H9 (cell line): Measurements from ENCODE around the gene NCOR2. TPM values are rescaled to one million over a fixed set of nuclear protein-coding genes. Genes with fewer than 3 reads are reported as not detected.

Experiments used
- DNase-seq: peaks from one replicate; pipeline ENCODE4 v3.0.0-alpha.2; 2017
- H2AFZ ChIP-seq: one replicate; pipeline ENCODE4 v1.6.1; 2013; ENCODE audit warnings: mild to moderate bottlenecking, low read length, control low read depth, moderate library complexity
- H2AK5ac ChIP-seq: 2 replicates; pipeline ENCODE4 v1.6.1; 2013; ENCODE audit warnings: low read length, control low read depth, mixed read lengths; ENCODE audit not compliant: insufficient read length
- H2BK120ac ChIP-seq: one replicate; pipeline ENCODE4 v1.6.1; 2013; ENCODE audit warnings: low read depth, mild to moderate bottlenecking, low read length, control low read depth, inconsistent platforms; ENCODE audit not compliant: poor library complexity, severe bottlenecking
- H2BK12ac ChIP-seq: 2 replicates; pipeline ENCODE4 v1.6.1; 2013; ENCODE audit warnings: low read length, control low read depth, mixed read lengths, low read depth; ENCODE audit not compliant: insufficient read length
- H2BK15ac ChIP-seq: 2 replicates; pipeline ENCODE4 v1.6.1; 2013; ENCODE audit warnings: low read depth, low read length, control low read depth
- H2BK20ac ChIP-seq: one replicate; pipeline ENCODE4 v1.6.1; 2013; ENCODE audit warnings: low read depth, mild to moderate bottlenecking, low read length, control low read depth, inconsistent platforms; ENCODE audit not compliant: poor library complexity, severe bottlenecking
- H2BK5ac ChIP-seq: 2 replicates; pipeline ENCODE4 v1.6.1; 2013; ENCODE audit warnings: low read length, control low read depth, mixed read lengths; ENCODE audit not compliant: insufficient read length
- H3K14ac ChIP-seq: 2 replicates; pipeline ENCODE4 v1.6.1; 2013; ENCODE audit warnings: low read length, control low read depth; ENCODE audit not compliant: insufficient read depth
- H3K18ac ChIP-seq: 2 replicates; pipeline ENCODE4 v1.6.1; 2013; ENCODE audit warnings: low read depth, mild to moderate bottlenecking, mixed read lengths, low read length, control low read depth; ENCODE audit not compliant: insufficient read length
- H3K23ac ChIP-seq: 2 replicates; pipeline ENCODE4 v1.6.1; 2013; ENCODE audit warnings: low read length, control low read depth, mixed read lengths, low read depth; ENCODE audit not compliant: insufficient read length
- H3K23me2 ChIP-seq: 2 replicates; pipeline ENCODE4 v1.6.1; 2013; ENCODE audit warnings: low read depth, mild to moderate bottlenecking, mixed read lengths, low read length, control low read depth; ENCODE audit not compliant: insufficient read length, poor library complexity, severe bottlenecking
- H3K27ac ChIP-seq: 2 replicates; pipeline ENCODE4 v1.5.1; 2013; ENCODE audit warnings: low read length, control low read depth, mixed read lengths, low read depth; ENCODE audit not compliant: insufficient read length
- H3K27me3 ChIP-seq: 2 replicates; pipeline ENCODE4 v1.6.1; 2013; ENCODE audit warnings: low read length, control low read depth, inconsistent platforms; ENCODE audit not compliant: insufficient read depth
- H3K4ac ChIP-seq: 2 replicates; pipeline ENCODE4 v1.6.1; 2013; ENCODE audit warnings: low read depth, mild to moderate bottlenecking, control low read depth, inconsistent platforms, low read length, moderate library complexity
- H3K4me1 ChIP-seq: 2 replicates; pipeline ENCODE4 v1.6.1; 2013; ENCODE audit warnings: low read length, control low read depth, inconsistent platforms; ENCODE audit not compliant: insufficient read depth
- H3K4me2 ChIP-seq: 2 replicates; pipeline ENCODE4 v1.6.1; 2013; ENCODE audit warnings: low read length, control low read depth, mixed read lengths; ENCODE audit not compliant: insufficient read length, insufficient read depth
- H3K56ac ChIP-seq: 2 replicates; pipeline ENCODE4 v1.6.1; 2013; ENCODE audit warnings: low read depth, mild to moderate bottlenecking, mixed read lengths, low read length, control low read depth; ENCODE audit not compliant: insufficient read length
- H3K79me1 ChIP-seq: 2 replicates; pipeline ENCODE4 v1.6.1; 2013; ENCODE audit warnings: low read depth, mild to moderate bottlenecking, moderate library complexity, low read length, control low read depth, inconsistent platforms; ENCODE audit not compliant: insufficient read depth, poor library complexity, severe bottlenecking
- H3K79me2 ChIP-seq: 2 replicates; pipeline ENCODE4 v1.6.1; 2013; ENCODE audit warnings: low read length, control low read depth, inconsistent platforms; ENCODE audit not compliant: insufficient read depth
- H3K9ac ChIP-seq: 2 replicates; pipeline ENCODE4 v1.6.1; 2013; ENCODE audit warnings: low read length, control low read depth, mixed read lengths; ENCODE audit not compliant: insufficient read length; ENCODE audit errors: extremely low read depth
- H3K9me3 ChIP-seq: one replicate; pipeline ENCODE4 v1.6.1; 2013; ENCODE audit warnings: low read depth, low read length, inconsistent platforms; ENCODE audit not compliant: control insufficient read depth
- H3T11ph ChIP-seq: one replicate; pipeline ENCODE4 v1.6.1; 2013; ENCODE audit warnings: mild to moderate bottlenecking, low read length, control low read depth, inconsistent platforms
- H4K20me1 ChIP-seq: one replicate; pipeline ENCODE4 v1.6.1; 2013; ENCODE audit not compliant: control insufficient read depth, insufficient read length, insufficient read depth
- H4K5ac ChIP-seq: 2 replicates; pipeline ENCODE4 v1.6.1; 2013; ENCODE audit warnings: low read depth, mild to moderate bottlenecking, mixed read lengths, low read length, control low read depth; ENCODE audit not compliant: insufficient read length
- H4K8ac ChIP-seq: replicated peaks from 2 replicates; pipeline ENCODE4 v1.6.1; 2013; ENCODE audit warnings: low read length, control low read depth, mixed read lengths, low read depth; ENCODE audit not compliant: insufficient read length
- H4K91ac ChIP-seq: 2 replicates; pipeline ENCODE4 v1.6.1; 2013; ENCODE audit warnings: low read depth, mild to moderate bottlenecking, moderate library complexity, mixed read lengths, low read length, control low read depth; ENCODE audit not compliant: insufficient read length
- H3K27ac Mint-ChIP-seq, 3 experiments: 2 replicates in 2 of 3; 3 replicates in 1 of 3; pipeline ENCODE4 v1.8.0; 2020 to 2021; ENCODE audit warnings: mixed read lengths in 3 of 3, mild to moderate bottlenecking in 1 of 3, moderate library complexity in 1 of 3
- H3K27me3 Mint-ChIP-seq: 2 replicates; pipeline ENCODE4 v1.8.0; 2021; ENCODE audit warnings: low read depth, mild to moderate bottlenecking, moderate library complexity, mixed read lengths
- H3K36me3 Mint-ChIP-seq, 3 experiments: 2 replicates in 2 of 3; 3 replicates in 1 of 3; pipeline ENCODE4 v1.8.0; 2020 to 2021; ENCODE audit warnings: low read depth in 3 of 3, mixed read lengths in 3 of 3; ENCODE audit not compliant: insufficient read depth in 1 of 3
- H3K4me1 Mint-ChIP-seq, 2 experiments: 2 replicates each; pipeline ENCODE4 v1.8.0; 2020; ENCODE audit warnings: mixed read lengths in 2 of 2
- H3K4me3 Mint-ChIP-seq, 2 experiments: 2 replicates in 1 of 2; 3 replicates in 1 of 2; pipeline ENCODE4 v1.8.0; 2020 to 2021; ENCODE audit warnings: mild to moderate bottlenecking in 2 of 2, mixed read lengths in 2 of 2, moderate library complexity in 1 of 2
- H3K9me3 Mint-ChIP-seq, 2 experiments: 2 replicates in 1 of 2; 3 replicates in 1 of 2; pipeline ENCODE4 v1.8.0; 2020; ENCODE audit warnings: mild to moderate bottlenecking in 2 of 2, mixed read lengths in 2 of 2, moderate library complexity in 1 of 2
- CTCF ChIP-seq: fragments of 200-600 bp; sonication (generic); conservative IDR thresholded peaks from 3 replicates; pipeline ENCODE4 v1.8.0; 2021; ENCODE audit warnings: antibody characterized with exemption, mild to moderate bottlenecking
- WGBS: extraction: QIAGEN DNeasy Blood & Tissue Kit; methylation state at CpG from one replicate; pipeline ENCODE4 v1.1.7; 2013; ENCODE audit warnings: missing lambda C conversion rate, low lambda C conversion rate, mixed read lengths; ENCODE audit not compliant: insufficient read length; ENCODE audit errors: extremely low coverage; 5-methylcytosine and 5-hydroxymethylcytosine counted together
- total RNA-seq: library from RNA; stranded (reverse); gene quantifications from 2 replicates; pipeline ENCODE4 v1.2.1, GENCODE V29; 2021

The NCOR2 gene
- total RNA-seq, 1 experiment from 2014 or later: 226 TPM

- Histone ChIP-seq H4K5ac (no peak overlapping the region), H3K4me2 (peak overlapping the region; percentile 93), H2BK120ac (no peak overlapping the region), H3K27ac (no peak overlapping the region), H3K56ac (no peak overlapping the region), H3K4me1 (peaks cover 11% of the 10 kb centered on the region; the same call in 1 of the 2 replicates), H3K23ac (no peak overlapping the region), H2AK5ac (no peak overlapping the region), H4K8ac (no peak overlapping the region), H3K9me3 (no peaks in the 10 kb centered on the region), H2BK20ac (no peak overlapping the region), H2AFZ (no peak overlapping the region), H4K91ac (no peak overlapping the region), H3K23me2 (peaks cover 17% of the 10 kb centered on the region), H3K27me3 (no peaks in the 10 kb centered on the region), H2BK5ac (no peak overlapping the region), H3K9ac (peak overlapping the region; percentile 37), H3K18ac (no peak overlapping the region), H3K4ac (no peak overlapping the region), H3K79me2 (peaks cover 43% of the 10 kb centered on the region; the same call in 1 of the 2 replicates), H3K14ac (no peak overlapping the region), H3T11ph (no peak overlapping the region), H3K79me1 (peaks cover 5% of the 10 kb centered on the region), H4K20me1 (no peaks in the 10 kb centered on the region), H2BK12ac (no peak overlapping the region), H2BK15ac (no peak overlapping the region)
- H3K9me3 Mint-ChIP-seq: no peaks in the 10 kb centered on the region
- H3K27me3 Mint-ChIP-seq: no peaks in the 10 kb centered on the region
- no peak for DNase-seq
- H3K4me1 Mint-ChIP-seq: peaks cover 49 to 64% of the 10 kb centered on the region in 2 experiments
- H3K27ac Mint-ChIP-seq: peak overlapping the region in 1 of 3 experiments; percentile 77; a peak in 3 of 7 replicates
- no peaks in the 10 kb centered on the region; a peak in 1 of 7 replicates for H3K36me3 Mint-ChIP-seq
- no CpG with 5 or more reads among the region's 14 CpGs for WGBS
- TF ChIP-seq CTCF: no peak
- peak overlapping the region; percentile 87 to 90 for H3K4me3 Mint-ChIP-seq
Measured at GRCh38 chr12:124565656-124566160, 1.7 kb downstream of the NCOR2 start.
